Neural progenitor cell (in vitro differentiated cells): ENCODE measurements around the gene PLIN3. TPM values are rescaled to one million over a fixed set of nuclear protein-coding genes. Genes with fewer than 3 reads are reported as not detected.
"Not testable (repeated sequence)": the region's sequence is repeated elsewhere in the genome, so short reads cannot be mapped to it uniquely, and the experiment has no call there.

Experiments used
- DNase-seq: peaks from one replicate; pipeline ENCODE4 v3.0.0-alpha.2; 2016; ENCODE audit warnings: low spot score
- H2AFZ ChIP-seq: fragments of 200-600 bp; sonication (generic); replicated peaks from 2 replicates; pipeline ENCODE4 v1.6.1; 2016; ENCODE audit warnings: antibody characterized with exemption
- H3F3A ChIP-seq: fragments of 200-600 bp; sonication (generic); 2 replicates; pipeline ENCODE4 v1.6.1; 2016; ENCODE audit warnings: antibody characterized with exemption, low read depth
- H3K27ac ChIP-seq: fragments of 200-600 bp; sonication (generic); 2 replicates; pipeline ENCODE4 v1.5.1; 2016; ENCODE audit warnings: mild to moderate bottlenecking
- H3K27me3 ChIP-seq: fragments of 200-600 bp; sonication (generic); 2 replicates; pipeline ENCODE4 v1.6.1; 2016; ENCODE audit warnings: mild to moderate bottlenecking, moderate library complexity
- H3K36me3 ChIP-seq: fragments of 200-600 bp; sonication (generic); 2 replicates; pipeline ENCODE4 v1.5.1; 2016
- H3K4me1 ChIP-seq: fragments of 200-600 bp; sonication (generic); 2 replicates; pipeline ENCODE4 v1.6.1; 2016; ENCODE audit warnings: mixed run types
- H3K4me2 ChIP-seq: fragments of 200-600 bp; sonication (generic); 2 replicates; pipeline ENCODE4 v1.6.1; 2016
- H3K4me3 ChIP-seq: fragments of 200-600 bp; sonication (generic); 2 replicates; pipeline ENCODE4 v1.5.1; 2016
- H3K79me2 ChIP-seq: fragments of 200-600 bp; sonication (generic); 2 replicates; pipeline ENCODE4 v1.6.1; 2016; ENCODE audit warnings: low read depth
- H3K9ac ChIP-seq: fragments of 200-600 bp; sonication (generic); 2 replicates; pipeline ENCODE4 v1.6.1; 2016
- H3K9me3 ChIP-seq: fragments of 200-600 bp; sonication (generic); 2 replicates; pipeline ENCODE4 v1.5.1; 2016; ENCODE audit warnings: low read depth
- H4K20me1 ChIP-seq: fragments of 200-600 bp; sonication (generic); 2 replicates; pipeline ENCODE4 v1.6.1; 2016; ENCODE audit warnings: low read depth
- H3K27ac Mint-ChIP-seq: 3 replicates; pipeline ENCODE4 v1.8.0; 2021; ENCODE audit warnings: mixed read lengths
- H3K27me3 Mint-ChIP-seq: 2 replicates; pipeline ENCODE4 v1.8.0; 2022; ENCODE audit warnings: low read depth, mild to moderate bottlenecking, inconsistent platforms, moderate library complexity, mixed read lengths; ENCODE audit not compliant: insufficient read depth
- H3K36me3 Mint-ChIP-seq: 3 replicates; pipeline ENCODE4 v1.8.0; 2021; ENCODE audit warnings: mixed read lengths
- H3K4me1 Mint-ChIP-seq: 3 replicates; pipeline ENCODE4 v1.8.0; 2021; ENCODE audit warnings: mixed read lengths
- H3K4me3 Mint-ChIP-seq: 3 replicates; pipeline ENCODE4 v1.8.0; 2021; ENCODE audit warnings: mild to moderate bottlenecking, moderate library complexity, mixed read lengths
- H3K9me3 Mint-ChIP-seq: 3 replicates; pipeline ENCODE4 v1.8.0; 2020; ENCODE audit warnings: mixed read lengths
- EZH2 ChIP-seq: fragments of 200-600 bp; sonication (generic); IDR thresholded peaks from 2 replicates; pipeline ENCODE4 v1.6.1; 2017; ENCODE audit warnings: antibody characterized with exemption, mild to moderate bottlenecking, moderate library complexity
- EZH2phosphoT487 ChIP-seq: fragments of 200-600 bp; sonication (generic); IDR thresholded peaks from 2 replicates; pipeline ENCODE4 v1.6.1; 2017; ENCODE audit warnings: antibody characterized with exemption
- total RNA-seq: library from RNA; depleted of rRNA; stranded (reverse); fragments of >200 nt; gene quantifications from 2 replicates; pipeline ENCODE4 v1.2.3, GENCODE V29; 2015; ENCODE audit warnings: low replicate concordance
- TF ChIP-seq, protein P1 (sequence below): fragments of 200-600 bp; sonication (generic); IDR thresholded peaks from 2 replicates; pipeline ENCODE4 v1.5.1; 2017; ENCODE audit warnings: antibody characterized with exemption, mild to moderate bottlenecking

The PLIN3 gene
- total RNA-seq, 1 donor from 2014 or later: 49.7 TPM

DNA sequence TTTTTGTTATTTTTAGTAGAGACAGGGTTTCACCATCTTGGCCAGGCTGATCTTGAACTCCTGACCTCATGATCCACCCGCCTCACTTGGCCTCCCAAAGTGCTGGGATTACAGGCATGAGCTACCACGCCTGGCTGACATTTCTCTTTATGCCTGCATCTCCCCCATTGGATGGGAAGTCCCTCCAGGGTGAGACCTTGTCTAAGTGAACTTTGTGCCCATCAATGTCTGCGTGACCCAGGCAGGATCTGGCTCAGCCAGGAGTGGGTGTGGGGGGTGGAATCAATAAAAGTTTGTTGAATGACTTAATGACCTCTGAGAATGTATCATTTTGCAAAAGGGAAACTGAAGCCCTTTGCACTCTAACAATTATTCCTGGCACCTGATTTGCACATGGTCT, 37.0 kb upstream of the PLIN3 start:
- H3F3A ChIP-seq: peaks cover 18% of the 10 kb centered on the region
- H4K20me1 ChIP-seq: no peaks in the 10 kb centered on the region
- no peak overlapping the region for H3K27ac ChIP-seq
- H3K27me3 Mint-ChIP-seq: peaks cover 12% of the 10 kb centered on the region
- H3K36me3 ChIP-seq: no peaks in the 10 kb centered on the region
- no peaks in the 10 kb centered on the region for H3K36me3 Mint-ChIP-seq
- H3K4me2 ChIP-seq: no peak overlapping the region
- peaks cover 9% of the 10 kb centered on the region for H3K4me1 ChIP-seq
- peaks cover 4% of the 10 kb centered on the region for H3K27me3 ChIP-seq
- no peak overlapping the region for H3K4me3 ChIP-seq
- peaks cover 9% of the 10 kb centered on the region for H3K4me1 Mint-ChIP-seq
- H3K9me3 Mint-ChIP-seq: no peaks in the 10 kb centered on the region
- TF ChIP-seq EZH2 (no peak), EZH2phosphoT487 (no peak)
- TF ChIP-seq, protein P1, sequence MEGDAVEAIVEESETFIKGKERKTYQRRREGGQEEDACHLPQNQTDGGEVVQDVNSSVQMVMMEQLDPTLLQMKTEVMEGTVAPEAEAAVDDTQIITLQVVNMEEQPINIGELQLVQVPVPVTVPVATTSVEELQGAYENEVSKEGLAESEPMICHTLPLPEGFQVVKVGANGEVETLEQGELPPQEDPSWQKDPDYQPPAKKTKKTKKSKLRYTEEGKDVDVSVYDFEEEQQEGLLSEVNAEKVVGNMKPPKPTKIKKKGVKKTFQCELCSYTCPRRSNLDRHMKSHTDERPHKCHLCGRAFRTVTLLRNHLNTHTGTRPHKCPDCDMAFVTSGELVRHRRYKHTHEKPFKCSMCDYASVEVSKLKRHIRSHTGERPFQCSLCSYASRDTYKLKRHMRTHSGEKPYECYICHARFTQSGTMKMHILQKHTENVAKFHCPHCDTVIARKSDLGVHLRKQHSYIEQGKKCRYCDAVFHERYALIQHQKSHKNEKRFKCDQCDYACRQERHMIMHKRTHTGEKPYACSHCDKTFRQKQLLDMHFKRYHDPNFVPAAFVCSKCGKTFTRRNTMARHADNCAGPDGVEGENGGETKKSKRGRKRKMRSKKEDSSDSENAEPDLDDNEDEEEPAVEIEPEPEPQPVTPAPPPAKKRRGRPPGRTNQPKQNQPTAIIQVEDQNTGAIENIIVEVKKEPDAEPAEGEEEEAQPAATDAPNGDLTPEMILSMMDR: no peak
- H3K79me2 ChIP-seq: no peaks in the 10 kb centered on the region
- H3K9me3 ChIP-seq: no peaks in the 10 kb centered on the region
- H3K4me3 Mint-ChIP-seq: no peak overlapping the region
- no peak overlapping the region for H3K9ac ChIP-seq
- H2AFZ ChIP-seq: no peak overlapping the region
- H3K27ac Mint-ChIP-seq: no peak overlapping the region
- no peak for DNase-seq

DNA sequence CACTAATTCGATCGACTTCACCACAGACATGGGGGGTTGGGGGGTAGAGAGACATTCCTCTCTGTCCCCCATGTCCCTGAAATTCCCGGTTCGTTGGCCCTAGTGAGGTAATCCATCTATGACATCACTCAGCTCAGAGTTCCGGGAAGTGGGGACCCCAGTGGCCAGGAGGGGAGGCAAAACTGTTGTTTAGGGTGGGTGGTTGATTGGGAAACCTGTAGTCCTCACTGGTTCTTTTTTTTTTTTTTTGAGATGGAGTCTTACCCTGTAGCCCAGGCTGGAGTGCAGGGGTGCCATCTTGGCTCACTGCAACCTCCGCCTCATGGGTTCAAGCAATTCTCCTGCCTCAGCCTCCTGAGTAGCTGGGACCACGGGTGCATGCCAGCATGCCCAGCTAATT, 35.3 kb upstream of the PLIN3 start, which contains the start of gene ARRDC5:
Gene ARRDC5, minus strand, starts transcription at position 101 of the 400 bp plus-strand sequence. Its CDS starts 71 bp downstream, at position 30.
- TF ChIP-seq EZH2phosphoT487 (no peak), EZH2 (no peak)
- TF ChIP-seq, protein P1: no peak
- Histone ChIP-seq H3K4me3 (no peak within 1 kb of the TSS), H3K27ac (no peak within 1 kb of the TSS), H3K4me2 (no peak within 1 kb of the TSS), H3K36me3 (no peaks in the 10 kb centered on the region), H3K9ac (no peak within 1 kb of the TSS), H4K20me1 (no peaks in the 10 kb centered on the region), H3K27me3 (no peaks in the 10 kb centered on the region), H3K4me1 (no peaks in the 10 kb centered on the region), H2AFZ (no peak within 1 kb of the TSS), H3K9me3 (no peaks in the 10 kb centered on the region), H3F3A (peaks cover 1% of the 10 kb centered on the region), H3K79me2 (no peaks in the 10 kb centered on the region)
- no peak for DNase-seq
- H3K36me3 Mint-ChIP-seq: no peaks in the 10 kb centered on the region
- H3K27me3 Mint-ChIP-seq: peaks cover 12% of the 10 kb centered on the region
- H3K27ac Mint-ChIP-seq: no peak within 1 kb of the TSS
- H3K4me1 Mint-ChIP-seq: no peaks in the 10 kb centered on the region
- no peaks in the 10 kb centered on the region for H3K9me3 Mint-ChIP-seq
- H3K4me3 Mint-ChIP-seq: peak within 1 kb of the TSS; percentile 27

DNA sequence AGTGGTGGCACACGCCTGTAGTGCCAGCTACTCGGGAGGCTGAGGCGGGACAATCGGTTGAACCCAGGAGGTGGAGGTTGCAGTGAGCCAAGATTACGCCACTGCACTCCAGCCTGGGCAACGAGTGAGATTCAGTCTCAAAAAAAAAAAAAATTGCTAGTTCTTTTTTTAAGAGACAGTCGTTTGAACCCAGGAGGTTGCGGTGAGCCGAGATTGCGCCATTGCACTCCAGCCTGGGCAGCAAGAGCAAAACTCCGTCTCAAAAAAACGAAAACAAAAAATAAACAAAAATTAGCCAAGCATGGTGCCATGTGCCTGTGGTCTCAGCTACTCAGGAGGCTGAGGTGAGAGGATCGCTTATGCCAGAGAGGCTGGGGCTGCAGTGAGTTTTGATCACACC, 33.4 kb upstream of the PLIN3 start:
- not testable (repeated sequence) for H3K4me3 ChIP-seq, H3K4me3 Mint-ChIP-seq, H3K36me3 ChIP-seq, H3K9me3 Mint-ChIP-seq, H3F3A ChIP-seq, H3K4me2 ChIP-seq, H3K9me3 ChIP-seq, H4K20me1 ChIP-seq, DNase-seq, H3K4me1 ChIP-seq, H3K27me3 ChIP-seq, H3K36me3 Mint-ChIP-seq, H3K79me2 ChIP-seq, H3K27ac ChIP-seq, H2AFZ ChIP-seq, H3K27ac Mint-ChIP-seq, H3K9ac ChIP-seq, H3K4me1 Mint-ChIP-seq
- peaks cover 12% of the 10 kb centered on the region for H3K27me3 Mint-ChIP-seq

DNA sequence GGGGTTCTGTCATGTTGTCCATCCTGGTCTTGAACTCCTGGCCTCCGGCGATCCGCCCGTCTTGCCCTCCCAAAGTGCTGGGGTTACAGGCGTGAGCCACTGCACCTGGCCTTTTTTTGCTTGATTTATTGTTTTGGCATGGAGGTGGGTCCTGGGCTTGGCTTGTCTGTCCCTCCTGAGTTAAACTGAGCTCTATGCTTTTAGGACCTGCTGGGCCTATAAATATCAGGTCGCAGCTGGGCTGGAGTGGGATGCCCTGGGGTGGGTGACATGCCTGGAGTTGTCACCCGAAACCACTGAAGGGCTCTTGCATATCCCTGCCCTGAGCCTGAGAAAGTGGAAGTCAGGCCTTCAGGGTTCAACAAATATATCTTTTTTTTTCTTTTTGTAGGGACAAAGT, 29.7 kb upstream of the PLIN3 start:
- Histone ChIP-seq H3K4me1 (no peaks in the 10 kb centered on the region), H3F3A (peaks cover 4% of the 10 kb centered on the region), H4K20me1 (no peaks in the 10 kb centered on the region), H3K27me3 (no peaks in the 10 kb centered on the region), H3K36me3 (no peaks in the 10 kb centered on the region), H3K4me3 (no peak overlapping the region), H3K4me2 (no peak overlapping the region), H2AFZ (no peak overlapping the region), H3K9me3 (no peaks in the 10 kb centered on the region), H3K27ac (no peak overlapping the region), H3K79me2 (no peaks in the 10 kb centered on the region), H3K9ac (no peak overlapping the region)
- no peaks in the 10 kb centered on the region for H3K9me3 Mint-ChIP-seq
- H3K4me1 Mint-ChIP-seq: peaks cover 9% of the 10 kb centered on the region
- no peaks in the 10 kb centered on the region for H3K36me3 Mint-ChIP-seq
- H3K27ac Mint-ChIP-seq: peak overlapping the region; percentile 63
- DNase-seq: no peak
- H3K27me3 Mint-ChIP-seq: peaks cover 2% of the 10 kb centered on the region
- no peak overlapping the region for H3K4me3 Mint-ChIP-seq
- TF ChIP-seq EZH2phosphoT487 (no peak), EZH2 (no peak)
- TF ChIP-seq, protein P1: no peak
